GM23338 (cell line): Measurements from ENCODE around the gene EIF3F.

Source experiments
- CREB1 ChIP-seq: fragments of 250-450 bp; sonication (Bioruptor Pico); IDR thresholded peaks from 2 replicates; pipeline ENCODE4 v1.5.0; 2020; ENCODE audit warnings: low read depth, mild to moderate bottlenecking, moderate library complexity
- EZH2phosphoT487 ChIP-seq: fragments of 200-600 bp; sonication (generic); IDR thresholded peaks from one replicate; pipeline ENCODE4 v1.8.1; 2018; ENCODE audit warnings: antibody characterized with exemption; ENCODE audit not compliant: unreplicated experiment
- JUNB ChIP-seq: IDR thresholded peaks from one replicate; pipeline ENCODE4 v1.6.1; 2016; ENCODE audit warnings: antibody characterized with exemption; ENCODE audit not compliant: unreplicated experiment
- POLR2AphosphoS5 ChIP-seq: IDR thresholded peaks from 2 replicates; pipeline ENCODE4 v1.6.1; 2016; ENCODE audit warnings: antibody characterized with exemption, low read depth
- ZNF114 ChIP-seq: fragments of 250-450 bp; sonication (Bioruptor Pico); IDR thresholded peaks from 2 replicates; pipeline ENCODE4 v1.5.0; 2020; ENCODE audit warnings: mild to moderate bottlenecking, moderate library complexity
- ZNF331 ChIP-seq: fragments of 250-450 bp; sonication (Bioruptor Pico); IDR thresholded peaks from 2 replicates; pipeline ENCODE4 v1.5.0; 2020; ENCODE audit warnings: low read depth, mild to moderate bottlenecking, moderate library complexity
- TF ChIP-seq, protein P1 (sequence below), 2 experiments: fragments of 200-600 bp in 1 of 2; sonication (generic) in 1 of 2; conservative IDR thresholded peaks; 2 replicates each; pipeline versions ENCODE4 v1.5.1 to v1.6.1; 2016 to 2017; ENCODE audit warnings: antibody characterized with exemption in 2 of 2, low read depth in 2 of 2, mild to moderate bottlenecking in 2 of 2, moderate library complexity in 1 of 2
- TF ChIP-seq, protein P2 (sequence below): IDR thresholded peaks from one replicate; pipeline ENCODE4 v1.6.1; 2018; ENCODE audit warnings: antibody characterized with exemption; ENCODE audit not compliant: unreplicated experiment

DNA sequence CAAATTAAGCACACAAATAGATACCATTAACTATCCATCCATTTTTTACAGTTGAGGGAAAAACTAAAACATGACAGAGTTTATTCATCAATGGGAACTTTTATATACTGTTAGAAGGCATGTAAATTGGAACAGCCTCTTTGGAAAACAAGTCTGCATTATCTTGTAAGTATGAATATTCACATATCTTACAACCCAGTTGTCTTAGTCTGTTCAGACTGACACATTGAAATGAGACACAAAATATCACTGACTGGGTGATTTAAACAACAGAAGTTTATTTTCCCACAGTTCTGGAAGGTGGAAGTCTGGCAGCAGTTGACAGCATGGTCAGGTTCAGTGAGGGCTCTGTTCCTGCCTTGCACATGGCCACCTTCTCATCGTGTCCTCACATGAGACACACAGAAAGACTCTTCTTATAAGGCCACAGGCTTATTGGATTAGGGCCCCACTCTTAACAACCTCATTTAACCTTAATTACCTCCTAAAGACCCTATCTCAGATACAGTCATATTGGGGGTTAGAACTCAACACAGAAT is 5.4 kb upstream of the EIF3F start:
- TF ChIP-seq, protein P1, sequence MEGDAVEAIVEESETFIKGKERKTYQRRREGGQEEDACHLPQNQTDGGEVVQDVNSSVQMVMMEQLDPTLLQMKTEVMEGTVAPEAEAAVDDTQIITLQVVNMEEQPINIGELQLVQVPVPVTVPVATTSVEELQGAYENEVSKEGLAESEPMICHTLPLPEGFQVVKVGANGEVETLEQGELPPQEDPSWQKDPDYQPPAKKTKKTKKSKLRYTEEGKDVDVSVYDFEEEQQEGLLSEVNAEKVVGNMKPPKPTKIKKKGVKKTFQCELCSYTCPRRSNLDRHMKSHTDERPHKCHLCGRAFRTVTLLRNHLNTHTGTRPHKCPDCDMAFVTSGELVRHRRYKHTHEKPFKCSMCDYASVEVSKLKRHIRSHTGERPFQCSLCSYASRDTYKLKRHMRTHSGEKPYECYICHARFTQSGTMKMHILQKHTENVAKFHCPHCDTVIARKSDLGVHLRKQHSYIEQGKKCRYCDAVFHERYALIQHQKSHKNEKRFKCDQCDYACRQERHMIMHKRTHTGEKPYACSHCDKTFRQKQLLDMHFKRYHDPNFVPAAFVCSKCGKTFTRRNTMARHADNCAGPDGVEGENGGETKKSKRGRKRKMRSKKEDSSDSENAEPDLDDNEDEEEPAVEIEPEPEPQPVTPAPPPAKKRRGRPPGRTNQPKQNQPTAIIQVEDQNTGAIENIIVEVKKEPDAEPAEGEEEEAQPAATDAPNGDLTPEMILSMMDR (conservative IDR thresholded peaks at IDR 0.05; ENCODE audit: low read depth in 2 of 2), result no peak
- TF ChIP-seq, protein P2, sequence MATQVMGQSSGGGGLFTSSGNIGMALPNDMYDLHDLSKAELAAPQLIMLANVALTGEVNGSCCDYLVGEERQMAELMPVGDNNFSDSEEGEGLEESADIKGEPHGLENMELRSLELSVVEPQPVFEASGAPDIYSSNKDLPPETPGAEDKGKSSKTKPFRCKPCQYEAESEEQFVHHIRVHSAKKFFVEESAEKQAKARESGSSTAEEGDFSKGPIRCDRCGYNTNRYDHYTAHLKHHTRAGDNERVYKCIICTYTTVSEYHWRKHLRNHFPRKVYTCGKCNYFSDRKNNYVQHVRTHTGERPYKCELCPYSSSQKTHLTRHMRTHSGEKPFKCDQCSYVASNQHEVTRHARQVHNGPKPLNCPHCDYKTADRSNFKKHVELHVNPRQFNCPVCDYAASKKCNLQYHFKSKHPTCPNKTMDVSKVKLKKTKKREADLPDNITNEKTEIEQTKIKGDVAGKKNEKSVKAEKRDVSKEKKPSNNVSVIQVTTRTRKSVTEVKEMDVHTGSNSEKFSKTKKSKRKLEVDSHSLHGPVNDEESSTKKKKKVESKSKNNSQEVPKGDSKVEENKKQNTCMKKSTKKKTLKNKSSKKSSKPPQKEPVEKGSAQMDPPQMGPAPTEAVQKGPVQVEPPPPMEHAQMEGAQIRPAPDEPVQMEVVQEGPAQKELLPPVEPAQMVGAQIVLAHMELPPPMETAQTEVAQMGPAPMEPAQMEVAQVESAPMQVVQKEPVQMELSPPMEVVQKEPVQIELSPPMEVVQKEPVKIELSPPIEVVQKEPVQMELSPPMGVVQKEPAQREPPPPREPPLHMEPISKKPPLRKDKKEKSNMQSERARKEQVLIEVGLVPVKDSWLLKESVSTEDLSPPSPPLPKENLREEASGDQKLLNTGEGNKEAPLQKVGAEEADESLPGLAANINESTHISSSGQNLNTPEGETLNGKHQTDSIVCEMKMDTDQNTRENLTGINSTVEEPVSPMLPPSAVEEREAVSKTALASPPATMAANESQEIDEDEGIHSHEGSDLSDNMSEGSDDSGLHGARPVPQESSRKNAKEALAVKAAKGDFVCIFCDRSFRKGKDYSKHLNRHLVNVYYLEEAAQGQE, result no peak
- TF ChIP-seq JUNB, result no peak
- TF ChIP-seq EZH2phosphoT487, result no peak
- no peak for TF ChIP-seq ZNF331 (CRISPR knock-in tag)
- no peak for TF ChIP-seq POLR2AphosphoS5
- no peak for TF ChIP-seq CREB1
- no peak for TF ChIP-seq ZNF114 (CRISPR knock-in tag)
